Tibial artery (tissue), 4 donors: ENCODE results near the gene OR10H3.

ENCODE experiments used
- DNase-seq, 2 donors: peaks; one replicate each; pipeline ENCODE4 v3.0.0-alpha.2; 2019
- H3K27ac ChIP-seq, 2 donors: fragments of 200-600 bp; sonication (generic) in 1 of 2; 1 replicate in 1 of 2; 2 replicates in 1 of 2; pipeline ENCODE4 v1.5.1; 2018 to 2019; ENCODE audit warnings: mild to moderate bottlenecking in 1 of 2
- H3K27me3 ChIP-seq, 2 donors: fragments of 200-600 bp; sonication (generic) in 1 of 2; one replicate each; pipeline versions ENCODE4 v1.5.1 to v1.6.0; 2016 to 2019
- H3K36me3 ChIP-seq, 3 donors: fragments of 200-600 bp; sonication (generic) in 2 of 3; one replicate each; pipeline ENCODE4 v1.5.1; 2016 to 2019; ENCODE audit warnings: mild to moderate bottlenecking in 2 of 3
- H3K4me1 ChIP-seq, 4 donors: fragments of 200-600 bp; sonication (generic) in 2 of 4; 1 replicate in 3 of 4; 2 replicates in 1 of 4; pipeline ENCODE4 v1.5.1; 2016 to 2019
- H3K4me3 ChIP-seq, 2 donors: fragments of 200-600 bp; sonication (generic) in 1 of 2; 1 replicate in 1 of 2; 2 replicates in 1 of 2; pipeline ENCODE4 v1.5.1; 2018 to 2019; ENCODE audit warnings: mild to moderate bottlenecking in 2 of 2
- H3K9me3 ChIP-seq, 3 donors: fragments of 200-600 bp; sonication (generic) in 1 of 3; one replicate each; pipeline ENCODE4 v1.5.1; 2016 to 2019
- CTCF ChIP-seq, 2 experiments: fragments of 200-600 bp in 1 of 2; fragments of 450-650 bp in 1 of 2; IDR thresholded peaks; one replicate each; pipeline ENCODE4 v1.5.1; 2017 to 2019; ENCODE audit warnings: antibody characterized with exemption in 2 of 2, mild to moderate bottlenecking in 1 of 2, moderate library complexity in 1 of 2
- intact Hi-C: fragments of 100-400 bp; cut with DNase I; formaldehyde crosslinking; loops from one replicate; pipeline ENCODE4 v1.15.0; 2023; ENCODE audit warnings: low total_unique reads

OR10H3 gene

GRCh38 chr19:15732388-15732787 is 5.4 kb upstream of the OR10H3 start:
- Histone ChIP-seq H3K27me3 (peaks cover 0 to 16% of the 10 kb centered on the region in 2 donors), H3K4me3 (no peak overlapping the region), H3K36me3 (no peaks in the 10 kb centered on the region), H3K9me3 (no peaks in the 10 kb centered on the region), H3K27ac (no peak overlapping the region), H3K4me1 (no peaks in the 10 kb centered on the region)
- DNase-seq: no peak
- no peak for TF ChIP-seq CTCF (IDR thresholded peaks at IDR 0.05)
- intact Hi-C loops: no loop called here

DNA sequence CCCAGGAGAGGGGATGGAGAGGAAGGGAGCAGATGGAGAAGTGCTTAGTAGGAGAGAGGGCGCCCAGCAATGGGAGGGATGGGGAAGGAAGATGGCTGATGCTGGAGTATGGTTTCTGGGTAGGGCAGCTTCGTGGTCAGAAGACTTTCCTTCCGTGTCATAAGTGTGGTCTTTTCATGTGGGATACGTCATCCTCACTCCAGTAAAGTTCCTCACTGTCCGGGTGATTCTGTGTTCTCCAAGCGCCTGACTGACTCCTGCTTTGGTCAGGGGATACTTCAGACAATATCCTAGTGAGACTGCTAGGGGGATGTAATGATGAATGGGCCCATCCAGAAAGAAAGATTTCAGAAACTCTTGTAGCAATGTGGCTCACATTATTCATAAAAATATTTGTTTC is 3.9 kb upstream of the OR10H3 start:
- intact Hi-C loops: no loop called here
- no peak overlapping the region for H3K27ac ChIP-seq
- H3K9me3 ChIP-seq: no peaks in the 10 kb centered on the region
- peaks cover 0 to 14% of the 10 kb centered on the region in 2 donors for H3K27me3 ChIP-seq
- H3K4me1 ChIP-seq: no peaks in the 10 kb centered on the region
- DNase-seq: no peak
- no peak overlapping the region for H3K4me3 ChIP-seq
- TF ChIP-seq CTCF (IDR thresholded peaks at IDR 0.05): no peak
- no peaks in the 10 kb centered on the region for H3K36me3 ChIP-seq

- intact Hi-C loops: no loop called here
- Histone ChIP-seq H3K4me3 (no peak overlapping the region), H3K27ac (no peak overlapping the region), H3K4me1 (no peaks in the 10 kb centered on the region), H3K27me3 (peaks cover 0 to 12% of the 10 kb centered on the region in 2 donors), H3K9me3 (peaks cover 3 to 21% (median 20%) of the 10 kb centered on the region in 3 donors), H3K36me3 (no peaks in the 10 kb centered on the region)
- no peak for TF ChIP-seq CTCF (IDR thresholded peaks at IDR 0.05)
- DNase-seq: no peak
Measured at GRCh38 chr19:15740785-15741184, 3.0 kb downstream of the OR10H3 start.

GRCh38 chr19:15748239-15748638 is 10.5 kb downstream of the OR10H3 start:
- Histone ChIP-seq H3K36me3 (no peaks in the 10 kb centered on the region), H3K4me3 (no peak overlapping the region), H3K27me3 (peaks cover 0 to 11% of the 10 kb centered on the region in 2 donors), H3K4me1 (no peaks in the 10 kb centered on the region), H3K27ac (no peak overlapping the region), H3K9me3 (no peaks in the 10 kb centered on the region)
- no peak for DNase-seq
- TF ChIP-seq CTCF (IDR thresholded peaks at IDR 0.05): no peak
- intact Hi-C loops: no loop called here

DNA sequence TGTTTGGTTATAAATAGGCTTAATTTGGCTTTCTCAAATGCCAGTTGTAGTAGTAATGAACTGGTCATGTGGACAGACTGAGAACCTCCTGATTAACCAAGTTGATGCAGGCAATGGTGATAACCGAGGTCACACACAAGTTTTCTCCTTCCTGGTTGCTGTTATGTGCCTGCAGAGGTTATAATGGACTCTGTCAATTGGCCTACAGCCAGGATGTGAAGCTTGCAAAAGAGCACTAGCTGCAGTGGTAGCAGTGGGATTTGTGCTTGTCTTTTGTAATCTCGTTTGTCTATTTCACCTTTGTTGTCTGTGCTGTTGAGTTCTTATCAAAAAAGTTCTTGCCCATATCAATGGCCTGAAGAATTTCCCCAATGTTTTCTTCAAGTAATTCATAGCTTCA is 20.6 kb downstream of the OR10H3 start:
- Histone ChIP-seq H3K4me3 (no peak overlapping the region), H3K36me3 (no peaks in the 10 kb centered on the region), H3K9me3 (no peaks in the 10 kb centered on the region), H3K27me3 (peaks cover 0 to 31% of the 10 kb centered on the region in 2 donors), H3K27ac (no peak overlapping the region), H3K4me1 (no peaks in the 10 kb centered on the region)
- TF ChIP-seq CTCF (IDR thresholded peaks at IDR 0.05): no peak
- intact Hi-C loops: no loop called here
- no peak for DNase-seq

DNA sequence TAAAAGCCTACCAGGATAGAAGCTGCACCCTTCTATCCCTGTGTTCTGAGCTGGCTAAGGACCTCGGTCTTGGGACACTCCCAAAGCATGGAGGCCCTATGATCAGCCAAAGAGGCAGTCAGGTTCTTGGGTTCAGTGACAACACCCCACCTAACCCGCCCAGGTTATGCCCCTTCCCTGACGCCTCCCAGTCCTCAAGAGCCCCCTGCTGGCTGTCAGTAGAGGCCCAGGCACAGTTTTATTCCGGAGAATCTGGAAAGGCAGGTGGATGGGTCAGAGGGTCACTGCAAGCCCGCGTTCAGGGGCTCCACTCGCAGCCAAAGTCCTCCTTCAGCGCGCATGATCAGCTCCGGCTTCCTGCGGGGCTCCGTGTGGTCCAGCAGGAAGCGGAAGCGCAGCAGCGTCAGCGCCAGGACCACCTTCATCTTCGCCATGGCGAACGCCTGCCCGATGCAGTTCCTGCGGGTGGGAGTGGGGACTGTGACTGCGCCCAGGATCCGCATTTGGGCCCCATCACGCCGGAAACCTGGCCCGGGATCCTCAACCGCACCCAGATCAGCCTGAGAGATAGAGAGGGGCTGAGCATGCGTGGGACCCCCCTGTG is 22.3 kb downstream of the OR10H3 start:
- H3K36me3 ChIP-seq: no peaks in the 10 kb centered on the region
- peaks cover 0 to 31% of the 10 kb centered on the region in 2 donors for H3K27me3 ChIP-seq
- no peaks in the 10 kb centered on the region for H3K9me3 ChIP-seq
- TF ChIP-seq CTCF (IDR thresholded peaks at IDR 0.05): no peak
- H3K4me1 ChIP-seq: no peaks in the 10 kb centered on the region
- intact Hi-C loops: no loop called here
- no peak overlapping the region for H3K27ac ChIP-seq
- no peak overlapping the region for H3K4me3 ChIP-seq
- no peak for DNase-seq
